B cell (primary cell): Measurements from ENCODE around the gene LIN9. TPM values are rescaled to one million over a fixed set of nuclear protein-coding genes. Genes with fewer than 3 reads are reported as not detected.

Source experiments
- ATAC-seq: fragments of 200-7000 bp; cut with Tn5 transposase; one replicate; pipeline ENCODE4 v1.10.0; 2021; ENCODE audit warnings: low read depth, mild to moderate bottlenecking, moderate number of reproducible peaks, moderate library complexity
- CTCF ChIA-PET: fragments of 350-600 bp; sonication (Branson Sonifier 250); formaldehyde crosslinking; loops from one replicate; lab custom pipeline; 2021; ENCODE audit warnings: antibody characterized with exemption, inconsistent platforms; lab: Charles Lee
- POLR2A ChIA-PET: fragments of 350-600 bp; sonication (Branson Sonifier 250); formaldehyde crosslinking; loops from one replicate; lab custom pipeline; 2021; ENCODE audit warnings: antibody characterized with exemption; lab: Charles Lee
- DNase-seq: peaks from one replicate; pipeline ENCODE4 v3.0.0; 2013
- H2AFZ ChIP-seq: 2 replicates; pipeline ENCODE4 v1.6.1; 2012; ENCODE audit warnings: mild to moderate bottlenecking, low read depth, low read length; ENCODE audit not compliant: insufficient read depth, poor library complexity, severe bottlenecking
- H3K27ac ChIP-seq, 2 donors: 1 replicate in 1 of 2; 2 replicates in 1 of 2; pipeline ENCODE4 v1.5.1; 2012 to 2013; ENCODE audit warnings: low read length in 2 of 2, mild to moderate bottlenecking in 2 of 2, moderate library complexity in 1 of 2
- H3K27me3 ChIP-seq, 4 experiments: fragments of 200-600 bp in 1 of 4; sonication (generic) in 1 of 4; replicated peaks in 1 of 4; 1 replicate in 2 of 4; 2 replicates in 2 of 4; pipeline versions ENCODE4 v1.6.1 to v1.7.0; 2013 to 2016; ENCODE audit warnings: low read length in 3 of 4, mild to moderate bottlenecking in 2 of 4, mixed read lengths in 1 of 4, moderate library complexity in 1 of 4; ENCODE audit not compliant: insufficient read depth in 4 of 4, control insufficient read depth in 3 of 4; ENCODE audit errors: control extremely low read depth in 1 of 4
- H3K36me3 ChIP-seq, 2 experiments: replicated peaks in 1 of 2; 1 replicate in 1 of 2; 2 replicates in 1 of 2; pipeline versions ENCODE4 v1.6.1 to v1.7.1; 2013; ENCODE audit warnings: low read length in 1 of 2; ENCODE audit not compliant: insufficient read depth in 2 of 2, control insufficient read depth in 1 of 2; ENCODE audit errors: control extremely low read depth in 1 of 2, extremely low read depth in 1 of 2
- H3K4me1 ChIP-seq, 2 donors: fragments of 200-600 bp in 1 of 2; sonication (generic) in 1 of 2; 1 replicate in 1 of 2; 2 replicates in 1 of 2; pipeline versions ENCODE4 v1.5.1 to v1.6.1; 2013 to 2017; ENCODE audit warnings: low read length in 2 of 2; ENCODE audit not compliant: control insufficient read depth in 2 of 2, insufficient read depth in 2 of 2
- H3K4me2 ChIP-seq: replicated peaks from 2 replicates; pipeline ENCODE3; 2012; ENCODE audit warnings: mild to moderate bottlenecking, low read depth, low read length; ENCODE audit not compliant: poor library complexity, severe bottlenecking
- H3K4me3 ChIP-seq, 5 experiments: fragments of 200-600 bp in 1 of 5; sonication (generic) in 1 of 5; 1 replicate in 3 of 5; 2 replicates in 2 of 5; pipeline versions ENCODE4 v1.5.1 to v1.7.0; 2011 to 2016; ENCODE audit warnings: low read length in 4 of 5, mild to moderate bottlenecking in 4 of 5, low read depth in 2 of 5, control low read depth in 1 of 5, moderate library complexity in 1 of 5; ENCODE audit not compliant: insufficient read depth in 1 of 5; ENCODE audit errors: control extremely low read depth in 1 of 5, extremely low read depth in 1 of 5
- H3K79me2 ChIP-seq: fragments of 200-600 bp; sonication (generic); one replicate; pipeline ENCODE4 v1.6.0; 2016; ENCODE audit warnings: low read length; ENCODE audit not compliant: control insufficient read depth, insufficient read depth
- H3K9ac ChIP-seq: fragments of 200-600 bp; sonication (generic); 2 replicates; pipeline ENCODE4 v1.6.1; 2017; ENCODE audit warnings: mild to moderate bottlenecking, low read length, moderate library complexity
- H3K9me3 ChIP-seq, 3 donors: one replicate each; pipeline versions ENCODE4 v1.6.1 to v1.7.1; 2013; ENCODE audit warnings: low read length in 2 of 3; ENCODE audit not compliant: control insufficient read depth in 2 of 3, insufficient read depth in 1 of 3; ENCODE audit errors: control extremely low read depth in 1 of 3
- H4K20me1 ChIP-seq: 2 replicates; pipeline ENCODE4 v1.6.0; 2012; ENCODE audit warnings: mild to moderate bottlenecking, low read length; ENCODE audit not compliant: insufficient read depth, control insufficient read depth, poor library complexity, severe bottlenecking
- H3K27ac Mint-ChIP-seq: one replicate; pipeline ENCODE4 v1.8.0; 2021; ENCODE audit warnings: mixed read lengths
- H3K27me3 Mint-ChIP-seq: one replicate; pipeline ENCODE4 v1.8.0; 2021; ENCODE audit warnings: mixed read lengths
- H3K4me1 Mint-ChIP-seq: one replicate; pipeline ENCODE4 v1.8.0; 2021; ENCODE audit warnings: mixed read lengths
- H3K4me3 Mint-ChIP-seq: one replicate; pipeline ENCODE4 v1.8.0; 2021; ENCODE audit warnings: mixed read lengths
- H3K9me3 Mint-ChIP-seq: one replicate; pipeline ENCODE4 v1.8.0; 2022; ENCODE audit warnings: mixed read lengths; ENCODE audit not compliant: insufficient read depth
- EZH2 ChIP-seq: IDR thresholded peaks from 2 replicates; pipeline ENCODE4 v1.6.1; 2012; ENCODE audit warnings: borderline replicate concordance, low read depth, mild to moderate bottlenecking, moderate library complexity, low read length; ENCODE audit not compliant: insufficient read depth, poor library complexity, severe bottlenecking
- WGBS: methylation state at CpG from one replicate; pipeline ENCODE4 v1.1.5; 2013; ENCODE audit warnings: missing lambda C conversion rate; ENCODE audit not compliant: insufficient coverage; 5-methylcytosine and 5-hydroxymethylcytosine counted together
- intact Hi-C: fragments of 100-400 bp; cut with micrococcal nuclease; formaldehyde crosslinking; loops from one replicate; pipeline ENCODE4 v1.10.0; 2022
- polyA plus RNA-seq: library from polyadenylated mRNA; depleted of rRNA; stranded (reverse); fragments of >200 nt; gene quantifications from 2 replicates; pipeline ENCODE4 v1.2.3, GENCODE V29; 2012
- total RNA-seq, 2 donors: library from RNA; stranded (reverse); fragments of 120-200 nt in 1 of 2; gene quantifications; 1 replicate in 1 of 2; 2 replicates in 1 of 2; pipeline versions ENCODE4 v1.2.3 to v1.2.4, GENCODE V29; 2013 to 2022
- TF ChIP-seq, protein P1 (sequence below): fragments of 200-600 bp; IDR thresholded peaks from one replicate; pipeline ENCODE4 v1.8.0; 2022; ENCODE audit warnings: antibody characterized with exemption, mild to moderate bottlenecking

The LIN9 gene
- total and polyA plus RNA-seq, 2 donors (not counting 1 experiment from before 2014, with no cell fraction given), result 1.7 to 6.7 TPM

DNA sequence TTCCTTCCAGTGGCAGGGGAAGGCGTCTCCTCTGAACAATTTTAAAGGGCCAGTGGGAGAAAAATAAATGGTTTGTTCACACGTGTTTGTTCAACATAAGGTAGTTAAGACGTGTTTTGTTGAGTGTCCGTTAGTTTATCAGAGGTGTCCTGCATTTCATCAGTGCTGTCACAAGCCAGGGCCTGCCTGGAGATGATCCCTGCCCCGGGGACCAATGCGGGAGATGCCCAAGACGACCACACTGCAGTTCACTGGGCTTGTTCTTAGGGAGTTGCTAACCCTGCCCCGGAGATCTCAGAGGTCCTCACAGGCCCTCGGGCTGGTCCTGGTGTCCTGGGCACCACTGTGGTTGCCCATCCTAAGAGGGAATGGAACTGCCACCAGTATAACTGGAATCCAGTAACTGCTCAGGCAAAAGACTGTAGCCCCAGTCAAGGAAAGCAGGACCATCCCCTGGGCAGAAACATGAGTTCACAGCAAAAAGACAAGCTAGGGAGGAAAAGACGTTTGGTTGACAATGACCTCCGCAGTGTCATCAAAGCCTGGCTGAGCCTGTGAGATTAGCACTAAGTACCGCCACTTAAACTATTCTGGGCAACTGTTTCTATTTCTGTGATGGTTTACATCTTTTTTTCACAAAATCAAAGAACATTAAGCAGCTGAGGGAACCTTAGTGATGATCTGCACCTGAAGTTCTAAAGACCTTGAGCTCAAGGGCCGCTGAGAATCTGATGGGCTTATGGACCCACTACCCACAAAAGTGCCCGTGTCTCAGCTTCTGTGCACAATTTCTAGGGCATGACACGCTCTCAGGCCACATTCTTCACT lies 44.9 kb upstream of the LIN9 start:
- POLR2A ChIA-PET, result no interaction called here

DNA sequence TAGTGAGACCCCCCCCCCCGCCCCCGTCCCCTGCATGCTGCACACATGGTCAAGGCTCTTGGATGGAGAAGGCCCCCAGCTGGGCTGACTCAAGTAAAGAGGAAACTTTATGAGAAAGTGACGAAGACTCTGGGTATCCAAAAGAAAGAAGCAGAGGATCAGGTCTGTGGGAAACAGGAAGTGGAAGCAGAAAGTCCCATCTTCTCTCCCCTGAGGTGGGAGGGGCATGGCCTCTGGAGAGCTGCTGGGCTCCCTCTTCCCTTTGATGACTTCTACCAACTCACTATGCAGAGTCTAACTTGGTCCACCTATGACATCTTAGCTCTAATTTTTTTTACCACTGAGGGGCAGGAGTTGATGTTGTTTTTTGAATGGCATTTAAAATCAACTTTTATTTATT lies 42.7 kb upstream of the LIN9 start:
- Mint-ChIP-seq H3K4me1 (peaks cover 52% of the 10 kb centered on the region), H3K4me3 (no peak overlapping the region), H3K27me3 (no peaks in the 10 kb centered on the region), H3K9me3 (no peaks in the 10 kb centered on the region), H3K27ac (no peak overlapping the region)
- ChIA-PET POLR2A (interaction anchor here (0.6 to 1.0 kb wide), 2 partner anchors 269 to 427 kb away, joined by 3 to 5 read pairs; no protein-coding TSS in a partner anchor), CTCF (no interaction called here)
- DNase-seq, result no peak
- Histone ChIP-seq H2AFZ (no peak overlapping the region), H3K27me3 (no peaks in the 10 kb centered on the region), H3K36me3 (peaks cover 0 to 3% of the 10 kb centered on the region in 2 experiments), H3K9me3 (no peaks in the 10 kb centered on the region), H3K4me2 (no peak overlapping the region), H3K79me2 (no peaks in the 10 kb centered on the region), H3K4me3 (no peak overlapping the region), H4K20me1 (no peaks in the 10 kb centered on the region), H3K27ac (no peak overlapping the region), H3K9ac (no peak overlapping the region), H3K4me1 (peaks cover 32 to 58% of the 10 kb centered on the region in 2 donors)
- intact Hi-C loops, result no loop called here
- ATAC-seq, result no peak
- 92% methylated on average over 3 of the region's 3 CpGs for WGBS
- no peak for TF ChIP-seq EZH2
- TF ChIP-seq, protein P1, sequence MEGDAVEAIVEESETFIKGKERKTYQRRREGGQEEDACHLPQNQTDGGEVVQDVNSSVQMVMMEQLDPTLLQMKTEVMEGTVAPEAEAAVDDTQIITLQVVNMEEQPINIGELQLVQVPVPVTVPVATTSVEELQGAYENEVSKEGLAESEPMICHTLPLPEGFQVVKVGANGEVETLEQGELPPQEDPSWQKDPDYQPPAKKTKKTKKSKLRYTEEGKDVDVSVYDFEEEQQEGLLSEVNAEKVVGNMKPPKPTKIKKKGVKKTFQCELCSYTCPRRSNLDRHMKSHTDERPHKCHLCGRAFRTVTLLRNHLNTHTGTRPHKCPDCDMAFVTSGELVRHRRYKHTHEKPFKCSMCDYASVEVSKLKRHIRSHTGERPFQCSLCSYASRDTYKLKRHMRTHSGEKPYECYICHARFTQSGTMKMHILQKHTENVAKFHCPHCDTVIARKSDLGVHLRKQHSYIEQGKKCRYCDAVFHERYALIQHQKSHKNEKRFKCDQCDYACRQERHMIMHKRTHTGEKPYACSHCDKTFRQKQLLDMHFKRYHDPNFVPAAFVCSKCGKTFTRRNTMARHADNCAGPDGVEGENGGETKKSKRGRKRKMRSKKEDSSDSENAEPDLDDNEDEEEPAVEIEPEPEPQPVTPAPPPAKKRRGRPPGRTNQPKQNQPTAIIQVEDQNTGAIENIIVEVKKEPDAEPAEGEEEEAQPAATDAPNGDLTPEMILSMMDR, result no peak

More for the DNA sequence above, 44.9 kb upstream of the LIN9 start:
- Histone ChIP-seq H3K9ac (no peak overlapping the region), H4K20me1 (no peaks in the 10 kb centered on the region), H2AFZ (no peak overlapping the region), H3K4me3 (no peak overlapping the region), H3K4me2 (no peak overlapping the region), H3K27ac (no peak overlapping the region), H3K79me2 (no peaks in the 10 kb centered on the region), H3K36me3 (peaks cover 0 to 22% of the 10 kb centered on the region in 2 experiments), H3K9me3 (no peaks in the 10 kb centered on the region), H3K27me3 (no peaks in the 10 kb centered on the region), H3K4me1 (peaks cover 32 to 56% of the 10 kb centered on the region in 2 donors)
- TF ChIP-seq, protein P1, result no peak
- no peak for TF ChIP-seq EZH2
- WGBS, result 74% methylated on average over 13 of the region's 15 CpGs
- Mint-ChIP-seq H3K27ac (no peak overlapping the region), H3K4me1 (peaks cover 54% of the 10 kb centered on the region), H3K9me3 (no peaks in the 10 kb centered on the region), H3K27me3 (no peaks in the 10 kb centered on the region), H3K4me3 (no peak overlapping the region)
- no peak for ATAC-seq
- CTCF ChIA-PET, result interaction anchor here (0.6 to 0.8 kb wide), 3 partner anchors 229 to 1733 kb away, joined by 3 to 4 read pairs (median 3); no protein-coding TSS in a partner anchor
- no peak for DNase-seq
- intact Hi-C loops, result no loop called here
